CD14-positive monocyte (primary cell): ENCODE results near the gene EXOC4. TPM values are rescaled to one million over a fixed set of nuclear protein-coding genes. Genes with fewer than 3 reads are reported as not detected.

Source experiments
- DNase-seq, 3 donors: peaks; one replicate each; pipeline ENCODE4 v3.0.0-alpha.2; 2011 to 2022
- H2AFZ ChIP-seq: 2 replicates; pipeline ENCODE4 v1.6.0; 2012; ENCODE audit warnings: mild to moderate bottlenecking, low read depth, low read length, inconsistent platforms; ENCODE audit not compliant: insufficient read depth, poor library complexity, severe bottlenecking
- H3K27ac ChIP-seq, 2 donors: 1 replicate in 1 of 2; 2 replicates in 1 of 2; pipeline ENCODE4 v1.5.1; 2012 to 2013; ENCODE audit warnings: low read length in 2 of 2, control low read depth in 1 of 2, inconsistent platforms in 1 of 2, low read depth in 1 of 2, mild to moderate bottlenecking in 1 of 2
- H3K27me3 ChIP-seq, 2 donors: one replicate each; pipeline versions ENCODE4 v1.6.0 to v1.6.1; 2011 to 2013; ENCODE audit warnings: low read length in 2 of 2; ENCODE audit not compliant: control insufficient read depth in 2 of 2, insufficient read depth in 2 of 2
- H3K36me3 ChIP-seq, 2 donors: replicated peaks in 1 of 2; 1 replicate in 1 of 2; 2 replicates in 1 of 2; pipeline versions ENCODE4 v1.5.1 to v1.6.1; 2012 to 2013; ENCODE audit warnings: low read length in 2 of 2, control low read depth in 1 of 2, inconsistent platforms in 1 of 2, mild to moderate bottlenecking in 1 of 2; ENCODE audit not compliant: insufficient read depth in 2 of 2, control insufficient read depth in 1 of 2
- H3K4me1 ChIP-seq, 2 donors: 1 replicate in 1 of 2; 2 replicates in 1 of 2; pipeline versions ENCODE4 v1.5.1 to v1.6.1; 2012 to 2013; ENCODE audit warnings: low read length in 2 of 2, control low read depth in 1 of 2, inconsistent platforms in 1 of 2, mild to moderate bottlenecking in 1 of 2, moderate library complexity in 1 of 2; ENCODE audit not compliant: insufficient read depth in 2 of 2, control insufficient read depth in 1 of 2
- H3K4me2 ChIP-seq: replicated peaks from 2 replicates; pipeline ENCODE3; 2012; ENCODE audit warnings: low read length, moderate library complexity, mild to moderate bottlenecking; ENCODE audit not compliant: poor library complexity, severe bottlenecking; ENCODE audit errors: extremely low read depth
- H3K4me3 ChIP-seq, 3 experiments: fragments of 200-600 bp in 1 of 3; sonication (generic) in 1 of 3; replicated peaks in 1 of 3; 1 replicate in 2 of 3; 2 replicates in 1 of 3; pipeline ENCODE4 v1.5.1; 2011 to 2013; ENCODE audit warnings: low read length in 3 of 3, mild to moderate bottlenecking in 3 of 3, control low read depth in 2 of 3, low read depth in 2 of 3, inconsistent platforms in 1 of 3, moderate library complexity in 1 of 3
- H3K79me2 ChIP-seq: 2 replicates; pipeline ENCODE4 v1.6.0; 2012; ENCODE audit warnings: mild to moderate bottlenecking, control low read depth, inconsistent platforms, low read length, moderate library complexity; ENCODE audit not compliant: insufficient read depth
- H3K9ac ChIP-seq: 2 replicates; pipeline ENCODE4 v1.6.0; 2017; ENCODE audit warnings: low read length, mild to moderate bottlenecking; ENCODE audit not compliant: insufficient read depth, poor library complexity, severe bottlenecking
- H3K9me3 ChIP-seq, 2 donors: replicated peaks in 1 of 2; 1 replicate in 1 of 2; 2 replicates in 1 of 2; pipeline versions ENCODE4 v1.5.1 to v1.6.1; 2012 to 2013; ENCODE audit warnings: low read length in 2 of 2, control low read depth in 1 of 2; ENCODE audit not compliant: control insufficient read depth in 1 of 2, insufficient read depth in 1 of 2
- H4K20me1 ChIP-seq: 2 replicates; pipeline ENCODE4 v1.6.0; 2012; ENCODE audit warnings: mild to moderate bottlenecking, low read length, control low read depth, moderate library complexity; ENCODE audit not compliant: insufficient read depth
- H3K27ac Mint-ChIP-seq, 7 donors: one replicate each; pipeline ENCODE4 v1.8.0; 2020; ENCODE audit warnings: mild to moderate bottlenecking in 7 of 7, mixed read lengths in 7 of 7, moderate library complexity in 6 of 7, inconsistent platforms in 2 of 7
- H3K27me3 Mint-ChIP-seq, 3 donors: one replicate each; pipeline ENCODE4 v1.8.0; 2021 to 2022; ENCODE audit warnings: low read depth in 3 of 3, mild to moderate bottlenecking in 3 of 3, mixed read lengths in 3 of 3, moderate library complexity in 3 of 3, inconsistent platforms in 1 of 3
- H3K36me3 Mint-ChIP-seq, 2 donors: one replicate each; pipeline ENCODE4 v1.8.0; 2020; ENCODE audit warnings: mixed read lengths in 2 of 2, inconsistent platforms in 1 of 2, mild to moderate bottlenecking in 1 of 2
- H3K4me1 Mint-ChIP-seq: one replicate; pipeline ENCODE4 v1.8.0; 2020; ENCODE audit warnings: mild to moderate bottlenecking, mixed read lengths
- H3K4me3 Mint-ChIP-seq, 2 donors: one replicate each; pipeline ENCODE4 v1.8.0; 2020; ENCODE audit warnings: mild to moderate bottlenecking in 2 of 2, mixed read lengths in 2 of 2, moderate library complexity in 1 of 2
- H3K9me3 Mint-ChIP-seq, 7 donors: one replicate each; pipeline ENCODE4 v1.8.0; 2020 to 2022; ENCODE audit warnings: mixed read lengths in 7 of 7, mild to moderate bottlenecking in 6 of 7, moderate library complexity in 6 of 7, inconsistent platforms in 2 of 7
- CTCF ChIP-seq: fragments of 200-600 bp; IDR thresholded peaks from one replicate; pipeline ENCODE4 v1.8.0; 2022; ENCODE audit warnings: antibody characterized with exemption, mild to moderate bottlenecking
- WGBS: methylation state at CpG from one replicate; pipeline ENCODE4 v1.1.5; 2013; ENCODE audit warnings: missing lambda C conversion rate; ENCODE audit not compliant: insufficient coverage; 5-methylcytosine and 5-hydroxymethylcytosine counted together
- intact Hi-C, 2 donors: fragments of 100-400 bp; cut with micrococcal nuclease; formaldehyde crosslinking; loops; one replicate each; pipeline versions ENCODE4 v1.15.0 to v1.15.1; 2023
- polyA plus RNA-seq, 3 donors: library from polyadenylated mRNA; depleted of rRNA in 1 of 3; unstranded in 2 of 3; stranded (reverse) in 1 of 3; fragments of 300-500 nt in 2 of 3; fragments of >200 nt in 1 of 3; fragmentation: Illumina TruSeq in 2 of 3; gene quantifications; 1 replicate in 2 of 3; 2 replicates in 1 of 3; pipeline ENCODE4 v1.2.3, GENCODE V29; 2012 to 2021

EXOC4 gene
- polyA plus RNA-seq, 3 donors: 20.6 to 22.3 (median 22.3) TPM

- H3K4me3 Mint-ChIP-seq: no peak overlapping the region
- WGBS: no CpG with 5 or more reads among the region's 1 CpG
- no peak for TF ChIP-seq CTCF
- no peak for DNase-seq
- no peaks in the 10 kb centered on the region for H3K9me3 ChIP-seq
- no peaks in the 10 kb centered on the region for H4K20me1 ChIP-seq
- no peaks in the 10 kb centered on the region for H3K4me1 Mint-ChIP-seq
- H3K9ac ChIP-seq: no peak overlapping the region
- no peaks in the 10 kb centered on the region for H3K27me3 Mint-ChIP-seq
- no peak overlapping the region for H3K27ac ChIP-seq
- no peak overlapping the region for H3K4me2 ChIP-seq
- H3K9me3 Mint-ChIP-seq: peaks cover 0 to 8% (median 2%) of the 10 kb centered on the region in 7 donors
- no peaks in the 10 kb centered on the region for H3K27me3 ChIP-seq
- peaks cover 5 to 8% of the 10 kb centered on the region in 2 donors for H3K36me3 Mint-ChIP-seq
- H3K36me3 ChIP-seq: no peaks in the 10 kb centered on the region
- intact Hi-C loops: no loop called here
- no peaks in the 10 kb centered on the region for H3K79me2 ChIP-seq
- no peaks in the 10 kb centered on the region for H3K4me1 ChIP-seq
- H3K4me3 ChIP-seq: no peak overlapping the region
- H2AFZ ChIP-seq: no peak overlapping the region
- H3K27ac Mint-ChIP-seq: no peak overlapping the region
These were observed 795.3 kb downstream of the EXOC4 start for GRCh38 chr7:134048166-134048565.

- no peak overlapping the region for H3K9ac ChIP-seq
- 100% methylated on average over 1 of the region's 2 CpGs for WGBS
- H3K27ac Mint-ChIP-seq: no peak overlapping the region
These were observed 798.1 kb downstream of the EXOC4 start for GRCh38 chr7:134051020-134051419.

More at GRCh38 chr7:134051020-134051419, 798.1 kb downstream of the EXOC4 start:
- no peaks in the 10 kb centered on the region for H3K4me1 ChIP-seq
- Mint-ChIP-seq H3K36me3 (peaks cover 0 to 3% of the 10 kb centered on the region in 2 donors), H3K4me3 (no peak overlapping the region), H3K4me1 (no peaks in the 10 kb centered on the region), H3K27me3 (no peaks in the 10 kb centered on the region), H3K9me3 (peaks cover 0 to 8% (median 2%) of the 10 kb centered on the region in 7 donors)
- TF ChIP-seq CTCF: no peak
- H3K36me3 ChIP-seq: no peaks in the 10 kb centered on the region
- H3K9me3 ChIP-seq: no peaks in the 10 kb centered on the region
- H3K4me3 ChIP-seq: no peak overlapping the region
- intact Hi-C loops: no loop called here
- no peaks in the 10 kb centered on the region for H3K79me2 ChIP-seq
- no peaks in the 10 kb centered on the region for H4K20me1 ChIP-seq
- no peaks in the 10 kb centered on the region for H3K27me3 ChIP-seq
- no peak overlapping the region for H2AFZ ChIP-seq
- no peak overlapping the region for H3K27ac ChIP-seq
- DNase-seq: no peak
- no peak overlapping the region for H3K4me2 ChIP-seq
